Measurements from ENCODE around the gene PPP1R13B. TPM values are rescaled to one million over a fixed set of nuclear protein-coding genes. Genes with fewer than 3 reads are reported as not detected.

The PPP1R13B gene
- total and polyA plus RNA-seq, 12 donors = 21.6 to 124 (median 75.5) TPM

DNA sequence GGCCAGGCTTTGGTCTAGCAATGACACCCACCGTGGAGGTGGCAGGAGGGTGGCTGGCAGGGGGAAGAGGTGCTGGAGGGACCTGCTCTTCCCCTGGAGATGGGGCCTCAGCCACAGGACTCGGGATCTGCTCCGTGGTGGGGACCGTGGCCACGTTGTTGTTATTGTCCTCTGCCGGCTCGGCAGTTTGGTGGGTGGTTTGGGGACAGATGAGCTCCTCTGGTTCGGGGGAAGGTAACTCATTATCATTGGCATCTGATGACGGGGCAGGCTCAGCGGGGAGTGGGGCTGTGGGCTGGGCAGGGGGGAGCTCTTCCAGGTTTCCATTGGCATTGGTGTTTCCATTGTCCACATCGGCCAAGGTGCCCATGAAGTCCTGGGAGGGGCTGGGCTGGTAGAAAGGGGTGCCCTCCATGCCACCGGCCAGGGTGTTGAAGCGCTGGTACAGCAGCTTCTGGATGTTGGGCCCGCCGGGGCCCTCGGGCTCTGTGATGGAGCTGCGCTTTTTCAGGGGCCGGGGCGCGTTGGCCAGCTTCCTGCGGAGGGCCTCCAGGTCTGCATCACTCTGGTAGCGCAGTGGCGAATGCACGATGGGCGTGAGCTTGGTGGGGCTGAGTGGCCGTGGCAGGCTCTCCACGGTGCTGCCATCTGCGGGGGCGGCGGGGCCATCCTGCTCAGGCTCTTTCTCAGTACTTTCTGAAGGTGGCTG, 107.4 kb downstream of the PPP1R13B start:
- peaks cover 4 to 32% (median 20%) of the 10 kb centered on the region in 9 donors for H3K4me1 ChIP-seq
- no peak for DNase-seq

GRCh38 chr14:103739466-103739792, 107.9 kb downstream of the PPP1R13B start:
- DNase-seq (no peak), ATAC-seq (no peak)
- Histone ChIP-seq H3K27ac (no peak overlapping the region), H3K27me3 (no peaks in the 10 kb centered on the region), H3K4me3 (no peak overlapping the region), H3K36me3 (peaks cover 3 to 100% (median 34%) of the 10 kb centered on the region in 9 donors), H3K4me1 (peaks cover 4 to 34% (median 21%) of the 10 kb centered on the region in 9 donors), H3K9me3 (no peaks in the 10 kb centered on the region)
- TF ChIP-seq, protein P1, sequence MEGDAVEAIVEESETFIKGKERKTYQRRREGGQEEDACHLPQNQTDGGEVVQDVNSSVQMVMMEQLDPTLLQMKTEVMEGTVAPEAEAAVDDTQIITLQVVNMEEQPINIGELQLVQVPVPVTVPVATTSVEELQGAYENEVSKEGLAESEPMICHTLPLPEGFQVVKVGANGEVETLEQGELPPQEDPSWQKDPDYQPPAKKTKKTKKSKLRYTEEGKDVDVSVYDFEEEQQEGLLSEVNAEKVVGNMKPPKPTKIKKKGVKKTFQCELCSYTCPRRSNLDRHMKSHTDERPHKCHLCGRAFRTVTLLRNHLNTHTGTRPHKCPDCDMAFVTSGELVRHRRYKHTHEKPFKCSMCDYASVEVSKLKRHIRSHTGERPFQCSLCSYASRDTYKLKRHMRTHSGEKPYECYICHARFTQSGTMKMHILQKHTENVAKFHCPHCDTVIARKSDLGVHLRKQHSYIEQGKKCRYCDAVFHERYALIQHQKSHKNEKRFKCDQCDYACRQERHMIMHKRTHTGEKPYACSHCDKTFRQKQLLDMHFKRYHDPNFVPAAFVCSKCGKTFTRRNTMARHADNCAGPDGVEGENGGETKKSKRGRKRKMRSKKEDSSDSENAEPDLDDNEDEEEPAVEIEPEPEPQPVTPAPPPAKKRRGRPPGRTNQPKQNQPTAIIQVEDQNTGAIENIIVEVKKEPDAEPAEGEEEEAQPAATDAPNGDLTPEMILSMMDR (IDR thresholded peaks at IDR 0.05) = no peak
- WGBS, 2 donors = 88 to 91% methylated on average over 6 of the region's 6 CpGs
- intact Hi-C loops (cut with DNase I) = no loop called here

More for the DNA sequence above, 107.4 kb downstream of the PPP1R13B start:
- 94 to 95% methylated on average over 26 to 30 of the region's 30 CpGs for WGBS, 2 donors
- TF ChIP-seq, protein P1 (IDR thresholded peaks at IDR 0.05) = no peak
- Histone ChIP-seq H3K27ac (no peak overlapping the region), H3K9me3 (no peaks in the 10 kb centered on the region), H3K36me3 (peaks cover 3 to 100% (median 29%) of the 10 kb centered on the region in 9 donors), H3K27me3 (no peaks in the 10 kb centered on the region), H3K4me3 (no peak overlapping the region)
- intact Hi-C loops (cut with DNase I) = no loop called here
- no peak for ATAC-seq

- Histone ChIP-seq H3K9me3 (no peaks in the 10 kb centered on the region), H3K4me3 (no peak overlapping the region), H3K27ac (no peak overlapping the region), H3K4me1 (peaks cover 4 to 35% (median 21%) of the 10 kb centered on the region in 9 donors), H3K27me3 (no peaks in the 10 kb centered on the region), H3K36me3 (peaks cover 2 to 100% (median 39%) of the 10 kb centered on the region in 9 donors)
- 87 to 88% methylated on average over 34 of the region's 34 CpGs for WGBS, 2 donors
- intact Hi-C loops (cut with DNase I) = no loop called here
- ATAC-seq = peak in 1 of 8 donors; percentile 14
- no peak for DNase-seq
- TF ChIP-seq, protein P1 (IDR thresholded peaks at IDR 0.05) = no peak
Observed at GRCh38 chr14:103738701-103739451, 108.5 kb downstream of the PPP1R13B start.

DNA sequence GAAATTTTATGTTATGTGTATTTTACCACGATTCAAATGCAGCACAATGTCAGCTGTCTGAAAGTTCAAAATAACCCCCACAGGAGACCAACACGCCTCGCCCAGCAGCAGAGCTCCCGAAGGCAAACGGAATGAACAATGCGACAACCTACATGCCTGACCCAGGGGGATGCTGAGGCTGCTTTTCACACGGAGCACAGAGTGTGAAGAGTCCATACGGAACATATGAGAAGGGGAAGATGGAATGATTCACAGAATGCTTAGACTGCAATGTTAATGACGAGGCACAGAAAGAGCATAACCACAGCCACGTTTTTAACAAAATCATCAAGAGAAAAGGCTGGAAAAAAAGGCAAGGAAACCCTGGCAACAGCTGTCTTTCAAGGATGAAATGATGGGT, 109.2 kb downstream of the PPP1R13B start:
- Histone ChIP-seq H3K36me3 (peaks cover 0 to 100% (median 45%) of the 10 kb centered on the region in 9 donors), H3K4me1 (peaks cover 4 to 42% (median 21%) of the 10 kb centered on the region in 9 donors), H3K27me3 (no peaks in the 10 kb centered on the region), H3K27ac (no peak overlapping the region), H3K4me3 (no peak overlapping the region), H3K9me3 (no peaks in the 10 kb centered on the region)
- WGBS, 2 donors = 83 to 84% methylated on average over 10 of the region's 10 CpGs
- TF ChIP-seq, protein P1 (IDR thresholded peaks at IDR 0.05) = no peak
- no peak for DNase-seq
- intact Hi-C loops (cut with DNase I) = no loop called here
- ATAC-seq = no peak
